Fibroblast of pulmonary artery (primary cell): Measurements from ENCODE around the gene AIFM2.
A peak's percentile ranks its signal among the peaks of the same experiment; 100 is the strongest.
"Not testable (repeated sequence)": the region's sequence is repeated elsewhere in the genome, so short reads cannot be mapped to it uniquely, and the experiment has no call there.

Experiments
- DNase-seq: peaks from one replicate; pipeline ENCODE4 v3.0.0-alpha.2; 2010; ENCODE audit warnings: low read depth
- H3K4me3 ChIP-seq: replicated peaks from 2 replicates; pipeline ENCODE4 v1.5.1; 2011; ENCODE audit warnings: low read depth, mild to moderate bottlenecking, control low read depth, low read length, moderate library complexity
- TF ChIP-seq, protein P1 (sequence below): IDR thresholded peaks from 2 replicates; pipeline ENCODE4 v1.5.1; 2011; ENCODE audit warnings: mild to moderate bottlenecking, control low read depth, low read length, inconsistent platforms; ENCODE audit errors: missing control alignments

Gene AIFM2

DNA sequence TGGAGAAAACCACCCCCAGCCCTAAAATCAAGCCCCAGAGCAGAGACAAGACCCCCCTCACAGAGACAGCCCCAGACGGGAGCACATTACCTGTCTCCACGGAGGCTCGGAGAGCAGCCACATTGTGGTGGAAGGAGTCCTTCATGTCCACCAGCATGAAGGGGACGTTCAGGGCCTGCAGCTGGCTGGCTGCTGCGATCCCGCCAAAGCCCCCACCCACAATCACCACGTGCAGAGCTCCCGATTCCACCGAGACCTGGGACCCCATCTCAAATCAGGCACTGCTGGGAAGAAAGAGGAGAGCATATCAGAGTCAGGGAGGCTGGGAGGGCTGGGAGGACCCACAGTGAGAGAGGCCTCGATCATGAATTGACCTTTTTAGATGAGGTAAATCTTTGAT lies 8.8 kb downstream of the AIFM2 start:
- DNase-seq: no peak
- H3K4me3 ChIP-seq: no peak overlapping the region
- TF ChIP-seq, protein P1, sequence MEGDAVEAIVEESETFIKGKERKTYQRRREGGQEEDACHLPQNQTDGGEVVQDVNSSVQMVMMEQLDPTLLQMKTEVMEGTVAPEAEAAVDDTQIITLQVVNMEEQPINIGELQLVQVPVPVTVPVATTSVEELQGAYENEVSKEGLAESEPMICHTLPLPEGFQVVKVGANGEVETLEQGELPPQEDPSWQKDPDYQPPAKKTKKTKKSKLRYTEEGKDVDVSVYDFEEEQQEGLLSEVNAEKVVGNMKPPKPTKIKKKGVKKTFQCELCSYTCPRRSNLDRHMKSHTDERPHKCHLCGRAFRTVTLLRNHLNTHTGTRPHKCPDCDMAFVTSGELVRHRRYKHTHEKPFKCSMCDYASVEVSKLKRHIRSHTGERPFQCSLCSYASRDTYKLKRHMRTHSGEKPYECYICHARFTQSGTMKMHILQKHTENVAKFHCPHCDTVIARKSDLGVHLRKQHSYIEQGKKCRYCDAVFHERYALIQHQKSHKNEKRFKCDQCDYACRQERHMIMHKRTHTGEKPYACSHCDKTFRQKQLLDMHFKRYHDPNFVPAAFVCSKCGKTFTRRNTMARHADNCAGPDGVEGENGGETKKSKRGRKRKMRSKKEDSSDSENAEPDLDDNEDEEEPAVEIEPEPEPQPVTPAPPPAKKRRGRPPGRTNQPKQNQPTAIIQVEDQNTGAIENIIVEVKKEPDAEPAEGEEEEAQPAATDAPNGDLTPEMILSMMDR: no peak

DNA sequence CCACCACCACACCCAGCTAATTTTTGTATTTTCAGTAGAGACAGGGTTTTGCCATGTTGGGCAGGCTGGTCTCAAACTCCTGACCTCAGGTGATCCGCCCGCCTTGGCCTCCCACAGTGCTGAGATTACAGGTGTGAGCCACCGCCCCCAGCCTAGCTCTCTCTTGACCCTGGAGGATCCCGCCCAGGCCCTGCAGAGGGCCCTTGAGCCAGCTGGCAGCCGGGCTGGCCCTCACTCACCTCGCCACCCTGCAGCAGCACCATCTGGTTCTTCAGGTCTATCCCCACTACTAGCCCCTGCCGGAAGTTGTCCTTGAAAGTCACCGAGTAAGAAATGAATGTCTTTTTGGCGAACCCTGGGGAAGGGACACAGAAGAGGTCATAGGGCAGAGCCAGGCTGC lies 9.5 kb downstream of the AIFM2 start:
- DNase-seq, H3K4me3 ChIP-seq: not testable (repeated sequence)

DNA sequence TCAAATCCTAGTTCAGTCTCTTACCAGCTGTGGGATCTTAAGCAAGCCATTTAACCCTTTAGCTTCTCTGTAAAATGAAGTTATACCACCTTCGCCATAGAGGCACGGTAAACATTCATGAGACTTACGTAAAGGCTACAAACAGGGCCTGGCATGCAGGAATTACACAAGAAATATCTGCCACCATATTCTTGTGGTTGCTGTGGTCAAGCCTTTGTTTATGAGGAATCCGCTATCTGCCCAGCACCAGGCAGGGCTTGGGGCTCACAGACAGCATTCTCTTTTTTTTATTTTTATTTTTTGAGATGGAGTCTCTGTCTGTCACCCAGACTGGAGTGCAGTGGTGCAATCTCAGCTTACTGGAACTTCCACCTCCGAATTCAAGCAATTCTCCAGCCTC lies 9.9 kb downstream of the AIFM2 start:
- TF ChIP-seq, protein P1: no peak
- peak; percentile 29 for DNase-seq
- no peak overlapping the region for H3K4me3 ChIP-seq

DNA sequence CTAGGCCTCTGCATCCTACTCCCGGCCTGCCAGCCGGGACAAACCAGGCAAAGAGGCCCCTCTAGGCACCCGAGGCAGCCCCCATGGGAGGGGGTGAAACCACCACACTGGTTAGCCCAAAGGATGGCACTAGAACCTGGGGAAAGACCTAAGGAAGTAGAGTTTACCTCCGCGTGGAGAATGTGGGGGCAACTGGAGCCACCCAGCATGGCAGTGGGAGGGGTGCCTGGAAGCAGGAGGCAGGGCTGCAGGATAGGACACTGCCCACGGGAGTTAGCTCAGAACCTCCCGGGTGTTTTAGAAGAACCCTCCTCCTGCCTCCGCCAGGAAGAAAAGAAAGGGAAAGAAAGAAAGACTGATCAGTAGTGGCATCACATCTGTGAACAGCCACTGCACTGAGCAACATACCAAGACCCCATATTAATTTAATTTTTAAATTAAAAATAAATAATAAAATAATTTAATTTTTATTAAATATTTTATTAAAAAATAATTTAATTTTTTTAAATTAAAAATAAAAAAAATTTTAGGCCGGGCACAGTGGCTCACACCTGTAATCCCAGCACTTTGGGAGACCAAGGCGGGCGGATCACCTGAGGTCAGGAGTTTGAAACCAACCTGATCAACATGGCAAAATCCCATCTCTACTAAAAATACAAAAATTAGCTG lies 11.2 kb downstream of the AIFM2 start:
- no peak for DNase-seq
- TF ChIP-seq, protein P1: no peak
- no peak overlapping the region for H3K4me3 ChIP-seq

DNA sequence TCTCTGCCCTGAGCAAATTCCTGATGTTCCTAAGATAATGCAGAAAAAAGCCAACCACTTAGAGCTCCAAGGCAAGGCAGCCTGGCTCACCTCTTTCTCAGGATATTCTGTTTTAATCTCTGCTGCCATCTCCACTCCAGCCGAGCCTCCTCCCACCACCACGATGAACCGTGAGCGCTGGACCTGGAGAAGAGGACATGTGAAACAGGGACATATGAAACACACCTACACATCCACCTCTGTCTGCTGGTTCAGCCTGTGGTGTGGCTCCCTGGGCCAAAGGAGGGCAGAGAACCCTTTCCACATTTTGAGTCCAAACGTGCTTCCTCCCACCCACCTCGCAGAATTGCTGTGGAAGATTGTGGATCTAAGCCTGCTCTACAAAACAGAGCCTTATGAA lies 12.2 kb downstream of the AIFM2 start:
- DNase-seq: no peak
- no peak overlapping the region for H3K4me3 ChIP-seq
- TF ChIP-seq, protein P1: no peak

DNA sequence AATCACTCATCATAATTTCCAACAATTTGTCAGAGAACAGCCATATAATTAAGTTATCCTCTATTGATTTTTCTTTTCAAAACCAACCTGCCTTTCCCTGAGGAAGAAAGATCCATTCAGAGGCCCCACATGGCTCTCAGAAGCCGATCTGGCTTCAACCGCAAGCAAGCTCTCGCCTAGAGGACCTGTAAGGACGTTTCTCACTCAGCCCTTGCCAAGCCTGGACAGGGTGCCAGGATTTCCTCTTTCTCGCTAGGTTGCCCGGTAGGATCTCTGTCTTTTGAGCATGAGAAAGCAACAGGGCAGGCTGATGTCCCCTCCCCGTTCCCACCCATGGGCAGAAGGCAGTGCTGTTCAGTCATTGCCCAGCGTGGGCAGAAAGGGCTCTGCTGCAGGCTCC lies 13.0 kb downstream of the AIFM2 start:
- H3K4me3 ChIP-seq: no peak overlapping the region
- DNase-seq: no peak

DNA sequence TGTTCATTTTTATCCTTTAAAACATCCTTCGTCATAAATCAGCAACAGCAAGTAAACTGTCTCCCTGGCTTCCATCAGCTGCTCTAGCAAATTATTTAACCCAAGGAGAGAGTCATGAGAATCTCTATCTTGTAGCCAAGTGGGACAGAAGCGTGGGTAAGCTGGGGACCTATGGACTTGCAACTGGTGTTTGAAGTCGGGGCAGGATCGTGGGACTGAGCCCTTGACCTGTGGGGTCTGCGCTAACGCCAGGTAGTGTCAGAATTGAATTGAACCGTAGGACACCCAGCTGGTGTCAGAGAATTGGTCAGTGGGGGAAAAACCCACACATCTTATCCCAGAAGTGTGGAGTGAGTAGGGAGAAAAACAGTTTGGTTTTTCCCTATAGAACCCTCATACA lies 13.4 kb downstream of the AIFM2 start:
- TF ChIP-seq, protein P1: no peak

More for the DNA sequence above, 13.0 kb downstream of the AIFM2 start:
- TF ChIP-seq, protein P1: no peak

More for the DNA sequence above, 13.4 kb downstream of the AIFM2 start:
- DNase-seq: no peak
- H3K4me3 ChIP-seq: no peak overlapping the region
